Measurements from ENCODE around the gene ATP6V1B1. TPM values are rescaled to one million over a fixed set of nuclear protein-coding genes. Genes with fewer than 3 reads are reported as not detected.

The ATP6V1B1 gene
- total and polyA plus RNA-seq, 2 of the 4 experiments (the other 2 are of a cell fraction): 1.3 TPM; not detected in 1

DNA sequence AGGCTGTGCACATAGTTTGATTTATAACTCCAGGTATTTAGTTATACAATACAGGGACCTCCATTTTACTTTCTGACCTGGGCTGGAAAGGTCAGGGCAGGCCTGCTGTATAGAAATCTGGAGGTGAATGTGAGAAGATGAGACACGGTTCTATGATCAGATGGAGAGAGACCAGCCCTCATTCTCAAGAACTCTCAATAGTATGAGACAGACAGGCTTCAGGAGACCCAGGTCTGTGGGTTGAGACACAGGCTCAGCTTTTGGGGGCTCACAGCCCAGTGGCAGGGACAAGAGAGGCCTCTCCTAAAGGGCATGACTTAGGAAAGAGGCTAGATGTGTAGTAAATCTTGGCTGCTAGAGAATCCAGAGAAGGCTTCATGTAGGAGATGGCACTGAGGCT is 719 bp upstream of the ATP6V1B1 start:
- H3K9ac ChIP-seq (ENCODE audit: low read depth, low read length): no peak overlapping the region
- no peak overlapping the region for H2AK5ac ChIP-seq (ENCODE audit: low read depth, low read length)
- H3K27ac ChIP-seq (ENCODE audit: insufficient read depth, low read length): no peak overlapping the region
- no peak overlapping the region for H3K14ac ChIP-seq (replicated peaks; ENCODE audit: low read depth, low read length)
- no peaks in the 10 kb centered on the region for H3K9me1 ChIP-seq (ENCODE audit: insufficient read depth, low read length)
- WGBS, 2 experiments (ENCODE audit: extremely low coverage in 2 of 2, insufficient read length in 1 of 2): no CpG with 5 or more reads among the region's 1 CpG
- H3K27me3 ChIP-seq (ENCODE audit: control insufficient read depth, insufficient read depth, low read length): peaks cover 3% of the 10 kb centered on the region; the same call in 1 of the 2 replicates
- H3K23ac ChIP-seq (ENCODE audit: low read depth, low read length): no peak overlapping the region
- no peak overlapping the region for H3K18ac ChIP-seq (ENCODE audit: low read depth, low read length)
- H3K9me3 ChIP-seq (ENCODE audit: control insufficient read depth, insufficient read depth, low read length): no peaks in the 10 kb centered on the region
- H2BK15ac ChIP-seq (ENCODE audit: low read depth, low read length): no peak overlapping the region
- no peak overlapping the region for H3K4me3 ChIP-seq (ENCODE audit: insufficient read depth, low read depth, low read length)
- no peak overlapping the region for H3K56ac ChIP-seq (ENCODE audit: extremely low read depth, insufficient read depth, low read length)
- no peaks in the 10 kb centered on the region for H3K36me3 ChIP-seq (ENCODE audit: control insufficient read depth, insufficient read depth, low read length)
- no peaks in the 10 kb centered on the region for H3K4me1 ChIP-seq (ENCODE audit: control insufficient read depth, insufficient read depth, low read length)
- no peak overlapping the region for H4K5ac ChIP-seq (ENCODE audit: low read depth, low read length)
- in situ Hi-C loops (cut with MboI; ENCODE audit: low sequenced_read_pairs) (no loop called here), dilution Hi-C loops (cut with HindIII; ENCODE audit: low sequenced_read_pairs, unreplicated experiment) (no loop called here), intact Hi-C loops (cut with micrococcal nuclease) (no loop called here)
- ChIA-PET CTCF (interaction anchor here (0.9 to 1.5 kb wide), 2 partner anchors 12 to 18 kb away, joined by 4 read pairs; no protein-coding TSS in a partner anchor), POLR2A (ENCODE audit: unreplicated experiment) (no interaction called here)
- no peak overlapping the region for H2BK5ac ChIP-seq (ENCODE audit: low read depth, low read length, poor library complexity, severe bottlenecking)
- H3K79me1 ChIP-seq (ENCODE audit: low read depth in 1 of 2, low read length in 2 of 2): no peaks in the 10 kb centered on the region
- ATAC-seq (ENCODE audit: low read depth) (no peak), DNase-seq (no peak)
- no peak overlapping the region for H3K4me2 ChIP-seq (ENCODE audit: low read depth, low read length)
- no peak overlapping the region for H2AFZ ChIP-seq (replicated peaks; ENCODE audit: low read length, poor library complexity)
- H2AK9ac ChIP-seq (replicated peaks; ENCODE audit: low read depth, low read length, poor library complexity): no peak overlapping the region
- no peak overlapping the region for H4K91ac ChIP-seq (ENCODE audit: insufficient read depth, low read depth, low read length)
- H4K20me1 ChIP-seq (ENCODE audit: insufficient read depth, low read length): no peaks in the 10 kb centered on the region; the same call in none of the 2 replicates
- H3K4ac ChIP-seq (ENCODE audit: low read depth, low read length): no peak overlapping the region
- no peak overlapping the region for H2BK20ac ChIP-seq (ENCODE audit: low read depth, low read length)
- H2BK120ac ChIP-seq (ENCODE audit: low read depth, low read length): no peak overlapping the region
- no TSS peak for BruUV-seq (replicated peaks)
- no peak overlapping the region for H4K8ac ChIP-seq (ENCODE audit: low read depth in 2 of 2, low read length in 2 of 2)
- no peak for TF ChIP-seq MAZ (IDR thresholded peaks at IDR 0.05; ENCODE audit: borderline replicate concordance, low read depth, low read length)
- no peak for TF ChIP-seq CEBPB (IDR thresholded peaks at IDR 0.05; ENCODE audit: low read depth, low read length)
- TF ChIP-seq RFX5 (IDR thresholded peaks at IDR 0.05; ENCODE audit: low read depth, low read length): no peak
- no peak for TF ChIP-seq FOS (IDR thresholded peaks at IDR 0.05; ENCODE audit: low read depth, low read length)
- TF ChIP-seq NFE2L2 (IDR thresholded peaks at IDR 0.05; ENCODE audit: low read depth, low read length): no peak
- no peak for TF ChIP-seq BHLHE40 (IDR thresholded peaks at IDR 0.05; ENCODE audit: low read depth, low read length)
- TF ChIP-seq SMC3 (IDR thresholded peaks at IDR 0.05; ENCODE audit: low read depth, low read length): no peak
- TF ChIP-seq, protein P1, sequence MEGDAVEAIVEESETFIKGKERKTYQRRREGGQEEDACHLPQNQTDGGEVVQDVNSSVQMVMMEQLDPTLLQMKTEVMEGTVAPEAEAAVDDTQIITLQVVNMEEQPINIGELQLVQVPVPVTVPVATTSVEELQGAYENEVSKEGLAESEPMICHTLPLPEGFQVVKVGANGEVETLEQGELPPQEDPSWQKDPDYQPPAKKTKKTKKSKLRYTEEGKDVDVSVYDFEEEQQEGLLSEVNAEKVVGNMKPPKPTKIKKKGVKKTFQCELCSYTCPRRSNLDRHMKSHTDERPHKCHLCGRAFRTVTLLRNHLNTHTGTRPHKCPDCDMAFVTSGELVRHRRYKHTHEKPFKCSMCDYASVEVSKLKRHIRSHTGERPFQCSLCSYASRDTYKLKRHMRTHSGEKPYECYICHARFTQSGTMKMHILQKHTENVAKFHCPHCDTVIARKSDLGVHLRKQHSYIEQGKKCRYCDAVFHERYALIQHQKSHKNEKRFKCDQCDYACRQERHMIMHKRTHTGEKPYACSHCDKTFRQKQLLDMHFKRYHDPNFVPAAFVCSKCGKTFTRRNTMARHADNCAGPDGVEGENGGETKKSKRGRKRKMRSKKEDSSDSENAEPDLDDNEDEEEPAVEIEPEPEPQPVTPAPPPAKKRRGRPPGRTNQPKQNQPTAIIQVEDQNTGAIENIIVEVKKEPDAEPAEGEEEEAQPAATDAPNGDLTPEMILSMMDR (conservative IDR thresholded peaks at IDR 0.05; ENCODE audit: low read depth, low read length): no peak
- TF ChIP-seq, protein P2, sequence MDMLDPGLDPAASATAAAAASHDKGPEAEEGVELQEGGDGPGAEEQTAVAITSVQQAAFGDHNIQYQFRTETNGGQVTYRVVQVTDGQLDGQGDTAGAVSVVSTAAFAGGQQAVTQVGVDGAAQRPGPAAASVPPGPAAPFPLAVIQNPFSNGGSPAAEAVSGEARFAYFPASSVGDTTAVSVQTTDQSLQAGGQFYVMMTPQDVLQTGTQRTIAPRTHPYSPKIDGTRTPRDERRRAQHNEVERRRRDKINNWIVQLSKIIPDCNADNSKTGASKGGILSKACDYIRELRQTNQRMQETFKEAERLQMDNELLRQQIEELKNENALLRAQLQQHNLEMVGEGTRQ (IDR thresholded peaks at IDR 0.05; ENCODE audit: low read depth, low read length): no peak

All from IMR-90 (cell line).